A549 (cell line): ENCODE data around the gene ODAD3.

Experiments used
- CHD2 ChIP-seq: fragments of 150-350 bp; IDR thresholded peaks from 2 replicates; pipeline ENCODE4 v1.6.1; 2014; ENCODE audit warnings: low read length; ENCODE audit not compliant: partially characterized antibody
- CTCF ChIP-seq: fragments of >200 bp; sonication (Bioruptor Twin); formaldehyde crosslinking; IDR thresholded peaks from 3 replicates; pipeline ENCODE4 v1.5.1; 2016
- HOXB13 ChIP-seq: fragments of 250-450 bp; sonication (Bioruptor Pico); IDR thresholded peaks from 2 replicates; pipeline ENCODE4 v1.5.0; 2020; ENCODE audit warnings: low read depth, mild to moderate bottlenecking, moderate library complexity
- JUNB ChIP-seq: fragments of >200 bp; sonication (Bioruptor Twin); formaldehyde crosslinking; IDR thresholded peaks from 2 replicates; pipeline ENCODE4 v1.6.1; 2016
- POLR2A ChIP-seq: IDR thresholded peaks from 2 replicates; pipeline ENCODE4 v1.6.1; 2012; ENCODE audit warnings: mild to moderate bottlenecking, low read length
- RNF2 ChIP-seq: fragments of 200-600 bp; sonication (generic); IDR thresholded peaks from 2 replicates; pipeline ENCODE4 v1.6.1; 2016; ENCODE audit warnings: low read depth, mild to moderate bottlenecking, antibody characterized with exemption, moderate library complexity, borderline replicate concordance
- ZC3H11A ChIP-seq: fragments of 450-650 bp; IDR thresholded peaks from 2 replicates; pipeline ENCODE4 v1.6.1; 2014; ENCODE audit warnings: antibody characterized with exemption, mild to moderate bottlenecking
- TF ChIP-seq, protein P1 (sequence below): fragments of 250-450 bp; sonication (Bioruptor Pico); IDR thresholded peaks from 2 replicates; pipeline ENCODE4 v1.5.0; 2021; ENCODE audit warnings: mild to moderate bottlenecking, moderate library complexity, borderline replicate concordance

DNA sequence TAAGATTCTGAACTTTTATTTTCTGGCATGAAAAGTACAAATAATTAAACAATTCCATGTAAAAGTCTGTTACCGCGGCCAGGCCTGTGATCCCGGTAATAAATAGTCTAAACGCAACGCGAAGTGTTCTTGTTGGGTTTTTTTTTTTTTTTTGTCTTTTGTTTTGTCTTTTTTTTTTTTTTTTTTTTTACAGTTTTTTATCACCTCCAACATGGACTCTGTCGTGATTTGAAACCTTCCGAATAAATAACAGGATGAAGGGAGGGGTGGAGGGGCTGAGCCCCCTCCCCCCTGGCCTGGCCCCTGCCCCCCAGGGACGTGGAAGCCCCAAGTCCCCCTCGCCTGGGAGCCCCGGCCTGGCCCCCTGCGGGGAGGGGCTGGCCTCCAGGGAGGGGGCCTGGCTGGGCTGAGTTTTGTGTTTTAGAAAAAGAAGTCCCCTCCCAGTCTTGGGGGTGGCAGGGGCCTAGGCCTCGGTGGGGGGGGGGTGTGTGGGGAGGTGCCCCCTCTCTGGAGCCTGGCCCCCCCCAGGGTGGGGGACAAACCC is 16.5 kb upstream of the ODAD3 start:
- no peak for TF ChIP-seq JUNB
- TF ChIP-seq RNF2 = no peak
- TF ChIP-seq CHD2 = no peak
- TF ChIP-seq ZC3H11A = no peak
- TF ChIP-seq, protein P1, sequence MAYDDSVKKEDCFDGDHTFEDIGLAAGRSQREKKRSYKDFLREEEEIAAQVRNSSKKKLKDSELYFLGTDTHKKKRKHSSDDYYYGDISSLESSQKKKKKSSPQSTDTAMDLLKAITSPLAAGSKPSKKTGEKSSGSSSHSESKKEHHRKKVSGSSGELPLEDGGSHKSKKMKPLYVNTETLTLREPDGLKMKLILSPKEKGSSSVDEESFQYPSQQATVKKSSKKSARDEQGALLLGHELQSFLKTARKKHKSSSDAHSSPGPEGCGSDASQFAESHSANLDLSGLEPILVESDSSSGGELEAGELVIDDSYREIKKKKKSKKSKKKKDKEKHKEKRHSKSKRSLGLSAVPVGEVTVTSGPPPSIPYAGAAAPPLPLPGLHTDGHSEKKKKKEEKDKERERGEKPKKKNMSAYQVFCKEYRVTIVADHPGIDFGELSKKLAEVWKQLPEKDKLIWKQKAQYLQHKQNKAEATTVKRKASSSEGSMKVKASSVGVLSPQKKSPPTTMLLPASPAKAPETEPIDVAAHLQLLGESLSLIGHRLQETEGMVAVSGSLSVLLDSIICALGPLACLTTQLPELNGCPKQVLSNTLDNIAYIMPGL = no peak
- TF ChIP-seq POLR2A = no peak
- no peak for TF ChIP-seq HOXB13 (CRISPR knock-in tag)
- TF ChIP-seq CTCF = no peak
